ENCODE results near the gene NAGA. TPM values are rescaled to one million over a fixed set of nuclear protein-coding genes. Genes with fewer than 3 reads are reported as not detected.

The NAGA gene
- total and polyA plus RNA-seq, 9 of the 15 experiments (the other 6 are each of a cell fraction or from before 2014, with no cell fraction given), result 6.5 to 20.6 (median 17.4) TPM

DNA sequence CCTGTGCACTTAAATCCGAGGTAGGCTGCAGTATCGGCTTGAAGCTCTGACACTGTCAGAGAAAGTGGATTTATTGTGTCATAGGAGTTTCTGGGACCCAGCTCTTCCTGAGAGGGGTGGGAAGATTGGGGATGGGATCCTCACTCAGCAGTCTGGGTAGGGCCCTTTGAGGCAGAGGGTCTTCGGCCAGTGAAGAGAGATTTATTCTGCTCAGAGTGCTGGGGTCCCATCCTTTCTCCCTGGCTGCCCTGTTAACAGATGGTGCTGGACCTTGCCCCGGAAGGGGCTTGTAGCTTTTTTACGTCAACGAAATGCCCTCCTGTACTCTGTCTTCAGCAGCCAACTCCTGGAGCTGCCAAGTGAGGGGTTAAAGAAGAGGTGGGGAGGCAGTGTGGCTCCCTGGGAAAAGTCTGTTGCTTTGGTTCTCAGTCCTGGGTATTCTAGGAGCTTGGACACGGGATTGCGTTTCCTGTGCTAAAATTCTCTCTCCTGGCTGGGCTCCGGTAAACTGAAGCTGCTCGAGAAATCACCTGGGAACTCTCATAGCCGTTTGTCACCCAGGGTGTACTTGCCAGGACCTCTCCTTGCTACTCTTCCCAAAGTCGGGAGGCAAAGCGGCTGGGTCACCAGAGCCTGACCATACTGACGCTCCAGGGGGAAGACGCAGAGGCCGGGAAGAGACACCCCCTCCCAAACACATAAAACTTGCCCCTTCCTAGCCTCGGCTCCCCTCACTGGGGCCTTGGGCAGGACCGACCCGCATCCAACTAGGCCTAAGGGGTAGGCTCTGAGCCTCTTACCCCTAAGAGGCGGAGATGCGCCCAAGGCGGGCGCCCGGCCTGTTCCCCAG lies 8.1 kb upstream of the NAGA start:
- Histone ChIP-seq H3K9me3 (replicated peaks; ENCODE audit: control insufficient read depth, insufficient read depth, low read depth, low read length) (no peaks in the 10 kb centered on the region), H3K27me3 (ENCODE audit: control insufficient read depth in 2 of 2, insufficient read depth in 2 of 2, low read length in 2 of 2) (no peaks in the 10 kb centered on the region), H3K9me1 (ENCODE audit: control insufficient read depth, insufficient read depth, low read length) (no peaks in the 10 kb centered on the region), H3K4me3 (peak overlapping the region; percentile 59), H3K79me2 (ENCODE audit: control insufficient read depth, insufficient read depth, low read length) (peaks cover 15% of the 10 kb centered on the region), H2AFZ (ENCODE audit: low read depth, low read length) (peak overlapping the region; percentile 96), H3K4me2 (ENCODE audit: insufficient read depth, low read length) (peak overlapping the region; percentile 93), H3K9ac (ENCODE audit: insufficient read depth in 1 of 2, low read depth in 2 of 2, low read length in 2 of 2) (peak overlapping the region; percentile 91 to 96), H4K20me1 (replicated peaks; ENCODE audit: control insufficient read depth, insufficient read depth, low read length) (no peaks in the 10 kb centered on the region), H3K4me1 (replicated peaks in 1 of 2; ENCODE audit: control insufficient read depth in 2 of 2, insufficient read depth in 2 of 2, low read length in 2 of 2) (peaks cover 11 to 27% of the 10 kb centered on the region in 2 experiments), H3K36me3 (ENCODE audit: control insufficient read depth, insufficient read depth, low read length) (peaks cover 19% of the 10 kb centered on the region; the same call in 2 of the 3 replicates), H3K27ac (ENCODE audit: extremely low read depth, low read depth, low read length) (peak overlapping the region; percentile 95)
- intact Hi-C loops (cut with micrococcal nuclease) (loop anchor here (10.0 kb wide), 1 partner anchor 114 kb away; the partner anchor contains the start of gene SEPTIN3), in situ Hi-C loops (cut with MboI) (no loop called here)
- peak; percentile 21 for ATAC-seq
- 59% methylated on average over 14 of the region's 24 CpGs for WGBS (ENCODE audit: insufficient coverage, low coverage, missing lambda C conversion rate)
- POLR2A ChIA-PET, result interaction anchor here (2.0 to 3.8 kb wide), 2 partner anchors 9 to 11 kb away, joined by 5 to 43 read pairs; partner anchors contain the start of gene NDUFA6
- peak; percentile 11 for FAIRE-seq
- CTCF ChIA-PET (ENCODE audit: low intra/inter-chr PET ratio), result no interaction called here
- no peak for DNase-seq (ENCODE audit: extremely low read depth in 1 of 4, low spot score in 3 of 4)
- TF ChIP-seq RFX5 (IDR thresholded peaks at IDR 0.05; ENCODE audit: low read depth, low read length) (no peak), CHD1 (IDR thresholded peaks at IDR 0.05; ENCODE audit: low read length) (peak; percentile 13)
- TF ChIP-seq, protein P1, sequence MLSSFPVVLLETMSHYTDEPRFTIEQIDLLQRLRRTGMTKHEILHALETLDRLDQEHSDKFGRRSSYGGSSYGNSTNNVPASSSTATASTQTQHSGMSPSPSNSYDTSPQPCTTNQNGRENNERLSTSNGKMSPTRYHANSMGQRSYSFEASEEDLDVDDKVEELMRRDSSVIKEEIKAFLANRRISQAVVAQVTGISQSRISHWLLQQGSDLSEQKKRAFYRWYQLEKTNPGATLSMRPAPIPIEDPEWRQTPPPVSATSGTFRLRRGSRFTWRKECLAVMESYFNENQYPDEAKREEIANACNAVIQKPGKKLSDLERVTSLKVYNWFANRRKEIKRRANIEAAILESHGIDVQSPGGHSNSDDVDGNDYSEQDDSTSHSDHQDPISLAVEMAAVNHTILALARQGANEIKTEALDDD (IDR thresholded peaks at IDR 0.05), result no peak
- TF ChIP-seq, protein P2, sequence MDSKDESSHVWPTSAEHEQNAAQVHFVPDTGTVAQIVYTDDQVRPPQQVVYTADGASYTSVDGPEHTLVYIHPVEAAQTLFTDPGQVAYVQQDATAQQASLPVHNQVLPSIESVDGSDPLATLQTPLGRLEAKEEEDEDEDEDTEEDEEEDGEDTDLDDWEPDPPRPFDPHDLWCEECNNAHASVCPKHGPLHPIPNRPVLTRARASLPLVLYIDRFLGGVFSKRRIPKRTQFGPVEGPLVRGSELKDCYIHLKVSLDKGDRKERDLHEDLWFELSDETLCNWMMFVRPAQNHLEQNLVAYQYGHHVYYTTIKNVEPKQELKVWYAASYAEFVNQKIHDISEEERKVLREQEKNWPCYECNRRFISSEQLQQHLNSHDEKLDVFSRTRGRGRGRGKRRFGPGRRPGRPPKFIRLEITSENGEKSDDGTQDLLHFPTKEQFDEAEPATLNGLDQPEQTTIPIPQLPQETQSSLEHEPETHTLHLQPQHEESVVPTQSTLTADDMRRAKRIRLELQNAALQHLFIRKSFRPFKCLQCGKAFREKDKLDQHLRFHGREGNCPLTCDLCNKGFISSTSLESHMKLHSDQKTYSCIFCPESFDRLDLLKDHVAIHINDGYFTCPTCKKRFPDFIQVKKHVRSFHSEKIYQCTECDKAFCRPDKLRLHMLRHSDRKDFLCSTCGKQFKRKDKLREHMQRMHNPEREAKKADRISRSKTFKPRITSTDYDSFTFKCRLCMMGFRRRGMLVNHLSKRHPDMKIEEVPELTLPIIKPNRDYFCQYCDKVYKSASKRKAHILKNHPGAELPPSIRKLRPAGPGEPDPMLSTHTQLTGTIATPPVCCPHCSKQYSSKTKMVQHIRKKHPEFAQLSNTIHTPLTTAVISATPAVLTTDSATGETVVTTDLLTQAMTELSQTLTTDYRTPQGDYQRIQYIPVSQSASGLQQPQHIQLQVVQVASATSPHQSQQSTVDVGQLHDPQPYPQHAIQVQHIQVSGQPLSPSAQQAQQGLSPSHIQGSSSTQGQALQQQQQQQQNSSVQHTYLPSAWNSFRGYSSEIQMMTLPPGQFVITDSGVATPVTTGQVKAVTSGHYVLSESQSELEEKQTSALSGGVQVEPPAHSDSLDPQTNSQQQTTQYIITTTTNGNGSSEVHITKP (IDR thresholded peaks at IDR 0.05; ENCODE audit: partially characterized antibody), result peak; percentile 12
- TF ChIP-seq, protein P3, sequence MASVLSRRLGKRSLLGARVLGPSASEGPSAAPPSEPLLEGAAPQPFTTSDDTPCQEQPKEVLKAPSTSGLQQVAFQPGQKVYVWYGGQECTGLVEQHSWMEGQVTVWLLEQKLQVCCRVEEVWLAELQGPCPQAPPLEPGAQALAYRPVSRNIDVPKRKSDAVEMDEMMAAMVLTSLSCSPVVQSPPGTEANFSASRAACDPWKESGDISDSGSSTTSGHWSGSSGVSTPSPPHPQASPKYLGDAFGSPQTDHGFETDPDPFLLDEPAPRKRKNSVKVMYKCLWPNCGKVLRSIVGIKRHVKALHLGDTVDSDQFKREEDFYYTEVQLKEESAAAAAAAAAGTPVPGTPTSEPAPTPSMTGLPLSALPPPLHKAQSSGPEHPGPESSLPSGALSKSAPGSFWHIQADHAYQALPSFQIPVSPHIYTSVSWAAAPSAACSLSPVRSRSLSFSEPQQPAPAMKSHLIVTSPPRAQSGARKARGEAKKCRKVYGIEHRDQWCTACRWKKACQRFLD (CRISPR knock-in tag; IDR thresholded peaks at IDR 0.05), result 0 out of 2 replicates have a peak, but pooled peaks have one; percentile 2
- BruUV-seq (replicated peaks), result TSS peak; percentile 86

All from K562 (cell line).